Left lung (tissue), 10 donors: ENCODE data around the gene SUB1. TPM values are rescaled to one million over a fixed set of nuclear protein-coding genes. Genes with fewer than 3 reads are reported as not detected.

ENCODE experiments used
- ATAC-seq: fragments of 200-7000 bp; cut with Tn5 transposase; one replicate; pipeline ENCODE4 v1.9.1; 2020; ENCODE audit warnings: moderate library complexity
- DNase-seq, 4 donors: peaks; one replicate each; pipeline ENCODE4 v3.0.0-alpha.2; 2013 to 2020
- H3K27ac ChIP-seq, 2 donors: fragments of 200-600 bp; sonication (generic) in 1 of 2; one replicate each; pipeline versions ENCODE4 v1.5.0 to v1.8.0; 2020 to 2021
- H3K27me3 ChIP-seq, 2 donors: fragments of 200-600 bp; sonication (generic) in 1 of 2; one replicate each; pipeline versions ENCODE4 v1.5.0 to v1.8.0; 2020 to 2021
- H3K36me3 ChIP-seq, 2 donors: fragments of 200-600 bp; sonication (generic) in 1 of 2; one replicate each; pipeline versions ENCODE4 v1.5.0 to v1.8.0; 2020 to 2021
- H3K4me1 ChIP-seq, 2 donors: fragments of 200-600 bp; one replicate each; pipeline ENCODE4 v1.8.0; 2021
- H3K4me3 ChIP-seq, 2 donors: fragments of 200-600 bp; sonication (generic) in 1 of 2; one replicate each; pipeline versions ENCODE4 v1.5.0 to v1.8.0; 2020 to 2021; ENCODE audit warnings: mild to moderate bottlenecking in 1 of 2
- H3K9me3 ChIP-seq, 2 donors: fragments of 200-600 bp; sonication (generic) in 1 of 2; one replicate each; pipeline versions ENCODE4 v1.5.0 to v1.8.0; 2020 to 2021
- CTCF ChIP-seq, 2 donors: fragments of 200-600 bp; sonication (generic) in 1 of 2; IDR thresholded peaks; one replicate each; pipeline versions ENCODE4 v1.5.0 to v1.8.0; 2021; ENCODE audit warnings: antibody characterized with exemption in 2 of 2
- intact Hi-C, 2 donors: fragments of 100-400 bp; cut with DNase I; formaldehyde crosslinking; loops; one replicate each; pipeline versions ENCODE4 v1.11.2 to v1.14.2; 2022
- polyA plus RNA-seq, 6 donors: library from polyadenylated mRNA; unstranded; fragments of 120-200 nt; gene quantifications; one replicate each; pipeline ENCODE4 v1.2.1, GENCODE V29; 2013; ENCODE audit not compliant: insufficient read length in 6 of 6
- total RNA-seq, 2 donors: library from RNA; stranded (reverse); fragmentation: NEBNext Ultra II Directional; extraction: Animal tissue kit (Norgen Biotek cat#: 25700); gene quantifications; one replicate each; pipeline ENCODE4 v1.2.1, GENCODE V29; 2021
- donor health status: DM: no; HTN: yes; CAD: no.
- donor health status: DM: no; HTN: no; CAD: no.

The SUB1 gene
- total and polyA plus RNA-seq, 8 donors, result 166 to 289 (median 256) TPM

GRCh38 chr5:32583582-32584232 lies 1.6 kb upstream of the SUB1 start:
- Histone ChIP-seq H3K36me3 (peaks cover 0 to 4% of the 10 kb centered on the region in 2 donors), H3K4me3 (no peak overlapping the region), H3K9me3 (no peaks in the 10 kb centered on the region), H3K27ac (no peak overlapping the region), H3K27me3 (no peaks in the 10 kb centered on the region), H3K4me1 (peaks cover 23 to 69% of the 10 kb centered on the region in 2 donors)
- DNase-seq, result no peak
- no peak for TF ChIP-seq CTCF (IDR thresholded peaks at IDR 0.05)
- ATAC-seq, result no peak
- intact Hi-C loops, result no loop called here

DNA sequence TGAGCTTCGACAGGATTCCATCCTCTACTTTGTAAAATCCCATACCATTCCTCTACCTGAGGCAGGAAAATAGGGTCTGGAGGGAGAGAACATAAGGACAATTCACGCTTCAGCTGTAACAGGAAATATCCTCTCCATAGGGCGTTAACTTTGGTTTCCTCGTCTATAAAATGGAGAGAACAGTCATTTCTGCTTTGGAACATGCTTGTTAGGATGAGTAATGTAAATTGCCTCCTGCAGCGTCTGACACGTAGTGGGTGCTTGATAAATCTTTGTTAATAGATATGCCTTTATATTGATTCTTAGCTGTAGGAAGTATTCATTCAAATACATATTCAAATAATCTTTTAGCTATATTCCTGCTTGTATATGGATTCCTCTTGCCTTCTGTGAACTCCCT lies 711 bp upstream of the SUB1 start:
- no peak for ATAC-seq
- TF ChIP-seq CTCF (IDR thresholded peaks at IDR 0.05), result no peak
- H3K27ac ChIP-seq, result peak overlapping the region in 1 of 2 donors; percentile 99
- peaks cover 0 to 14% of the 10 kb centered on the region in 2 donors for H3K36me3 ChIP-seq
- no peak overlapping the region for H3K4me3 ChIP-seq
- H3K27me3 ChIP-seq, result no peaks in the 10 kb centered on the region
- intact Hi-C loops, result loop anchor here in 1 of 2 donors (5.0 kb wide), 1 partner anchor 87 kb away; no protein-coding TSS in a partner anchor
- H3K9me3 ChIP-seq, result no peaks in the 10 kb centered on the region
- DNase-seq, result no peak
- H3K4me1 ChIP-seq, result peaks cover 23 to 76% of the 10 kb centered on the region in 2 donors

- Histone ChIP-seq H3K4me3 (peak overlapping the region; percentile 88), H3K4me1 (peaks cover 23 to 81% of the 10 kb centered on the region in 2 donors), H3K36me3 (peaks cover 0 to 17% of the 10 kb centered on the region in 2 donors), H3K9me3 (no peaks in the 10 kb centered on the region), H3K27ac (peak overlapping the region; percentile 99), H3K27me3 (no peaks in the 10 kb centered on the region)
- intact Hi-C loops, result loop anchor here in 1 of 2 donors (5.0 kb wide), 1 partner anchor 88 kb away; no protein-coding TSS in a partner anchor
- ATAC-seq, result no peak
- no peak for TF ChIP-seq CTCF (IDR thresholded peaks at IDR 0.05)
- no peak for DNase-seq
These were observed 273 bp upstream of the SUB1 start for GRCh38 chr5:32585122-32585445.

GRCh38 chr5:32586276-32586599 lies 881 bp downstream of the SUB1 start:
- ATAC-seq (no peak), DNase-seq (no peak)

More at GRCh38 chr5:32586276-32586599, 881 bp downstream of the SUB1 start:
- intact Hi-C loops, result loop anchor here in 1 of 2 donors (5.0 kb wide), 1 partner anchor 89 kb away; no protein-coding TSS in a partner anchor
- TF ChIP-seq CTCF (IDR thresholded peaks at IDR 0.05), result no peak
- Histone ChIP-seq H3K27ac (peak overlapping the region; percentile 99), H3K4me1 (peaks cover 23 to 82% of the 10 kb centered on the region in 2 donors), H3K4me3 (peak overlapping the region; percentile 88), H3K27me3 (no peaks in the 10 kb centered on the region), H3K9me3 (no peaks in the 10 kb centered on the region), H3K36me3 (peaks cover 0 to 26% of the 10 kb centered on the region in 2 donors)
